Loucy (cell line): ENCODE measurements around the gene FGGY.

Experiments
- H2AFZ ChIP-seq: fragments of 200-600 bp; sonication (generic); 2 replicates; pipeline ENCODE4 v1.6.0; 2016; ENCODE audit warnings: antibody characterized with exemption, mild to moderate bottlenecking, low read length, moderate library complexity
- H3F3A ChIP-seq: fragments of 200-600 bp; 2 replicates; pipeline ENCODE4 v1.6.0; 2016; ENCODE audit warnings: antibody characterized with exemption, low read depth, mild to moderate bottlenecking
- H3K27me3 ChIP-seq: fragments of 200-600 bp; sonication (generic); 2 replicates; pipeline ENCODE4 v1.6.1; 2014; ENCODE audit warnings: low read length, mild to moderate bottlenecking; ENCODE audit not compliant: insufficient read depth, poor library complexity, severe bottlenecking
- H3K36me3 ChIP-seq: fragments of 200-600 bp; sonication (generic); 2 replicates; pipeline ENCODE4 v1.6.1; 2016; ENCODE audit warnings: low read length; ENCODE audit not compliant: insufficient read depth
- H3K4me1 ChIP-seq: fragments of 200-600 bp; sonication (generic); 2 replicates; pipeline ENCODE4 v1.5.1; 2014; ENCODE audit warnings: low read length, mild to moderate bottlenecking; ENCODE audit not compliant: insufficient read depth, poor library complexity, severe bottlenecking
- H3K4me2 ChIP-seq: fragments of 200-600 bp; sonication (generic); 2 replicates; pipeline ENCODE4 v1.6.0; 2014; ENCODE audit warnings: antibody characterized with exemption, low read length, low read depth, mild to moderate bottlenecking; ENCODE audit not compliant: poor library complexity, severe bottlenecking
- H3K4me3 ChIP-seq: fragments of 200-600 bp; sonication (generic); 2 replicates; pipeline ENCODE4 v1.5.1; 2014; ENCODE audit warnings: low read length, mild to moderate bottlenecking, mixed read lengths; ENCODE audit not compliant: poor library complexity, severe bottlenecking
- H3K79me2 ChIP-seq: fragments of 200-600 bp; sonication (generic); 2 replicates; pipeline ENCODE4 v1.6.1; 2014; ENCODE audit warnings: low read length; ENCODE audit not compliant: insufficient read depth
- H3K9ac ChIP-seq: fragments of 200-600 bp; sonication (generic); 2 replicates; pipeline ENCODE4 v1.6.0; 2014; ENCODE audit warnings: mild to moderate bottlenecking, low read depth, low read length, moderate library complexity; ENCODE audit not compliant: poor library complexity, severe bottlenecking
- H3K9me2 ChIP-seq: fragments of 200-600 bp; sonication (generic); replicated peaks from 2 replicates; pipeline ENCODE4 v1.6.1; 2016; ENCODE audit warnings: low read depth, low read length, mixed read lengths
- H3K9me3 ChIP-seq: fragments of 200-600 bp; sonication (generic); 2 replicates; pipeline ENCODE4 v1.6.1; 2014; ENCODE audit warnings: mild to moderate bottlenecking, antibody characterized with exemption, low read length, low read depth; ENCODE audit not compliant: insufficient read depth
- H4K20me1 ChIP-seq: fragments of 200-600 bp; sonication (generic); 2 replicates; pipeline ENCODE4 v1.6.0; 2014; ENCODE audit warnings: antibody characterized with exemption, low read length, mild to moderate bottlenecking; ENCODE audit not compliant: insufficient read depth, poor library complexity, severe bottlenecking
- CTCF ChIP-seq: fragments of 200-600 bp; sonication (generic); conservative IDR thresholded peaks from 2 replicates; pipeline ENCODE4 v1.5.1; 2014; ENCODE audit warnings: mild to moderate bottlenecking, antibody characterized with exemption, low read length
- EZH2phosphoT487 ChIP-seq: fragments of 200-600 bp; IDR thresholded peaks from 2 replicates; pipeline ENCODE4 v1.6.1; 2018; ENCODE audit warnings: antibody characterized with exemption, mild to moderate bottlenecking, moderate library complexity, borderline replicate concordance

The FGGY gene

GRCh38 chr1:59523745-59524450 is 227.0 kb downstream of the FGGY start:
- Histone ChIP-seq H3K36me3 (no peaks in the 10 kb centered on the region), H3K79me2 (no peaks in the 10 kb centered on the region), H3F3A (no peaks in the 10 kb centered on the region), H3K9me3 (no peaks in the 10 kb centered on the region), H3K4me1 (peaks cover 12% of the 10 kb centered on the region), H2AFZ (no peak overlapping the region), H3K4me3 (no peak overlapping the region), H3K9me2 (no peaks in the 10 kb centered on the region), H3K9ac (no peak overlapping the region), H3K4me2 (no peak overlapping the region), H4K20me1 (no peaks in the 10 kb centered on the region), H3K27me3 (no peaks in the 10 kb centered on the region)
- no peak for TF ChIP-seq EZH2phosphoT487
- TF ChIP-seq CTCF: no peak

GRCh38 chr1:59526240-59526639 is 229.3 kb downstream of the FGGY start:
- Histone ChIP-seq H3F3A (no peaks in the 10 kb centered on the region), H4K20me1 (no peaks in the 10 kb centered on the region), H3K9ac (no peak overlapping the region), H2AFZ (no peak overlapping the region), H3K4me2 (no peak overlapping the region), H3K79me2 (no peaks in the 10 kb centered on the region), H3K4me3 (no peak overlapping the region), H3K9me3 (no peaks in the 10 kb centered on the region), H3K9me2 (no peaks in the 10 kb centered on the region), H3K4me1 (peaks cover 12% of the 10 kb centered on the region), H3K36me3 (no peaks in the 10 kb centered on the region), H3K27me3 (no peaks in the 10 kb centered on the region)
- TF ChIP-seq CTCF: no peak
- no peak for TF ChIP-seq EZH2phosphoT487

GRCh38 chr1:59528471-59528870 is 231.6 kb downstream of the FGGY start:
- no peaks in the 10 kb centered on the region for H4K20me1 ChIP-seq
- H3K36me3 ChIP-seq: no peaks in the 10 kb centered on the region
- H3K9me2 ChIP-seq: no peaks in the 10 kb centered on the region
- H3K4me3 ChIP-seq: no peak overlapping the region
- no peaks in the 10 kb centered on the region for H3K9me3 ChIP-seq
- no peaks in the 10 kb centered on the region for H3F3A ChIP-seq
- no peaks in the 10 kb centered on the region for H3K79me2 ChIP-seq
- no peaks in the 10 kb centered on the region for H3K27me3 ChIP-seq
- no peak overlapping the region for H2AFZ ChIP-seq
- peaks cover 10% of the 10 kb centered on the region for H3K4me1 ChIP-seq
- no peak overlapping the region for H3K4me2 ChIP-seq
- no peak overlapping the region for H3K9ac ChIP-seq
- TF ChIP-seq EZH2phosphoT487: no peak
- TF ChIP-seq CTCF: no peak
